DND-41 (cell line): ENCODE data around the gene NUDT6.

Experiments
- ATAC-seq: fragments of 200-7000 bp; cut with Tn5 transposase; 3 replicates; pipeline ENCODE4 v1.9.1; 2021; ENCODE audit warnings: low read depth; ENCODE audit not compliant: insufficient read depth
- DNase-seq: peaks from one replicate; pipeline ENCODE4 v3.0.0-alpha.2; 2020
- H2AFZ ChIP-seq: 2 replicates; pipeline ENCODE4 v1.6.0; 2012; ENCODE audit warnings: low read depth, low read length
- H3K27ac ChIP-seq: 2 replicates; pipeline ENCODE4 v1.5.1; 2012; ENCODE audit warnings: low read length, inconsistent platforms
- H3K27me3 ChIP-seq: fragments of 200-600 bp; sonication (generic); 2 replicates; pipeline ENCODE4 v1.6.0; 2012; ENCODE audit warnings: low read length, mild to moderate bottlenecking, inconsistent platforms; ENCODE audit not compliant: insufficient read depth, poor library complexity
- H3K36me3 ChIP-seq: 2 replicates; pipeline ENCODE4 v1.5.1; 2012; ENCODE audit warnings: low read length, inconsistent platforms; ENCODE audit not compliant: insufficient read depth
- H3K4me1 ChIP-seq: 2 replicates; pipeline ENCODE4 v1.5.1; 2012; ENCODE audit warnings: mild to moderate bottlenecking, low read length; ENCODE audit not compliant: insufficient read depth
- H3K4me2 ChIP-seq: 2 replicates; pipeline ENCODE4 v1.6.0; 2012; ENCODE audit warnings: mild to moderate bottlenecking, moderate library complexity, low read length, inconsistent platforms; ENCODE audit not compliant: insufficient read depth
- H3K4me3 ChIP-seq, 2 experiments: fragments of 200-600 bp in 1 of 2; shearing (Covaris generic) in 1 of 2; 2 replicates each; pipeline ENCODE4 v1.5.1; 2012 to 2016; ENCODE audit warnings: inconsistent platforms in 2 of 2, low read length in 2 of 2, mild to moderate bottlenecking in 2 of 2, low read depth in 1 of 2, moderate library complexity in 1 of 2
- H3K79me2 ChIP-seq: 2 replicates; pipeline ENCODE4 v1.6.0; 2012; ENCODE audit warnings: low read length, inconsistent platforms; ENCODE audit not compliant: insufficient read depth
- H3K9ac ChIP-seq: 2 replicates; pipeline ENCODE4 v1.6.0; 2012; ENCODE audit warnings: low read depth, mild to moderate bottlenecking, inconsistent platforms, low read length, moderate library complexity
- H3K9me3 ChIP-seq: 2 replicates; pipeline ENCODE4 v1.5.1; 2012; ENCODE audit warnings: low read length, moderate library complexity, mild to moderate bottlenecking, inconsistent platforms; ENCODE audit not compliant: insufficient read depth, severe bottlenecking
- H4K20me1 ChIP-seq: 2 replicates; pipeline ENCODE4 v1.6.0; 2012; ENCODE audit warnings: low read length; ENCODE audit not compliant: insufficient read depth
- EZH2 ChIP-seq: IDR thresholded peaks from 3 replicates; pipeline ENCODE4 v1.6.1; 2012; ENCODE audit warnings: borderline replicate concordance, low read depth, mild to moderate bottlenecking, moderate library complexity, low read length, inconsistent platforms; ENCODE audit not compliant: severe bottlenecking
- TF ChIP-seq, protein P1 (sequence below): IDR thresholded peaks from 2 replicates; pipeline ENCODE4 v1.5.1; 2012; ENCODE audit warnings: borderline replicate concordance, low read length, moderate library complexity, mild to moderate bottlenecking; ENCODE audit not compliant: poor library complexity, severe bottlenecking; ENCODE audit errors: extremely low read depth

The NUDT6 gene

DNA sequence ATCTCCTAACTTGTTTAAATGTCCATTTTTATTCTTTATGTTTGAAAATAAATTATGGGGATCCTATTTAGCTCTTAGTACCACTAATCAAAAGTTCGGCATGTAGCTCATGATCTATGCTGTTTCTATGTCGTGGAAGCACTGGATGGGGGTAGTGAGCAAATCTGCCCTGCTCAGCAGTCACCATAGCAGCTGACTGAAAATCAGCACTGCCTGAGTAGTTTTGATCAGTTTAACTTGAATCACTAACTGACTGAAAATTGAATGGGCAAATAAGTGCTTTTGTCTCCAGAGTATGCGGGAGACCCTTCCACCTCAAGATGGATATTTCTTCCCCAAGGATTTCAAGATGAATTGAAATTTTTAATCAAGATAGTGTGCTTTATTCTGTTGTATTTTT is 27.6 kb downstream of the NUDT6 start:
- Histone ChIP-seq H3K79me2 (no peaks in the 10 kb centered on the region), H3K4me2 (no peak overlapping the region), H3K4me3 (no peak overlapping the region), H4K20me1 (no peaks in the 10 kb centered on the region), H3K9me3 (no peaks in the 10 kb centered on the region), H3K4me1 (no peaks in the 10 kb centered on the region), H2AFZ (no peak overlapping the region), H3K27ac (no peak overlapping the region), H3K27me3 (no peaks in the 10 kb centered on the region), H3K9ac (no peak overlapping the region), H3K36me3 (peaks cover 17% of the 10 kb centered on the region; the same call in 1 of the 2 replicates)
- no peak for ATAC-seq
- no peak for DNase-seq
- TF ChIP-seq EZH2, result no peak
- TF ChIP-seq, protein P1, sequence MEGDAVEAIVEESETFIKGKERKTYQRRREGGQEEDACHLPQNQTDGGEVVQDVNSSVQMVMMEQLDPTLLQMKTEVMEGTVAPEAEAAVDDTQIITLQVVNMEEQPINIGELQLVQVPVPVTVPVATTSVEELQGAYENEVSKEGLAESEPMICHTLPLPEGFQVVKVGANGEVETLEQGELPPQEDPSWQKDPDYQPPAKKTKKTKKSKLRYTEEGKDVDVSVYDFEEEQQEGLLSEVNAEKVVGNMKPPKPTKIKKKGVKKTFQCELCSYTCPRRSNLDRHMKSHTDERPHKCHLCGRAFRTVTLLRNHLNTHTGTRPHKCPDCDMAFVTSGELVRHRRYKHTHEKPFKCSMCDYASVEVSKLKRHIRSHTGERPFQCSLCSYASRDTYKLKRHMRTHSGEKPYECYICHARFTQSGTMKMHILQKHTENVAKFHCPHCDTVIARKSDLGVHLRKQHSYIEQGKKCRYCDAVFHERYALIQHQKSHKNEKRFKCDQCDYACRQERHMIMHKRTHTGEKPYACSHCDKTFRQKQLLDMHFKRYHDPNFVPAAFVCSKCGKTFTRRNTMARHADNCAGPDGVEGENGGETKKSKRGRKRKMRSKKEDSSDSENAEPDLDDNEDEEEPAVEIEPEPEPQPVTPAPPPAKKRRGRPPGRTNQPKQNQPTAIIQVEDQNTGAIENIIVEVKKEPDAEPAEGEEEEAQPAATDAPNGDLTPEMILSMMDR, result no peak

GRCh38 chr4:122890147-122890795 is 32.1 kb downstream of the NUDT6 start:
- Histone ChIP-seq H2AFZ (no peak overlapping the region), H3K27me3 (no peaks in the 10 kb centered on the region), H3K9me3 (no peaks in the 10 kb centered on the region), H3K4me3 (no peak overlapping the region), H3K9ac (no peak overlapping the region), H3K36me3 (peaks cover 17% of the 10 kb centered on the region; the same call in 1 of the 2 replicates), H3K4me2 (no peak overlapping the region), H3K27ac (no peak overlapping the region), H4K20me1 (no peaks in the 10 kb centered on the region), H3K79me2 (no peaks in the 10 kb centered on the region), H3K4me1 (no peaks in the 10 kb centered on the region)
- no peak for DNase-seq
- TF ChIP-seq, protein P1, result no peak
- TF ChIP-seq EZH2, result no peak
- ATAC-seq, result no peak

DNA sequence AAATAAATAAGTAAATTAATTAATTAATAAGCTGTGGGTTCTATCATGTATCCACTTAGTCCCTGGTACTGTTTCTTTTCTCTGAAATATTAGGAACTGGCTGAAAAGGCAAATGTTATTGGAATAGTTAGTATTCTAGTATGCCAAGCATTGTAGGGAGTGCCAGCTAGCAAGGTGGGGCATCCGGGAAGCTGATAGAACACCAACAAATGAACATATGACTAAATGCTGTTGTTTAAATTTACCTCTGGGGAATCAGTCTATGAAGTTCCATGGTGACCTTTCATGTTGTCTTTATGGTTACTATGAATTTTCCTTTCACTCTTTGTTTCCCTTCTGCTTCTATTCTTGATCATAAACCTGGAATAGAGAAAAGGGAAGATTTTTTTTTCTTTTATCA is 32.7 kb downstream of the NUDT6 start:
- peaks cover 17% of the 10 kb centered on the region; the same call in 1 of the 2 replicates for H3K36me3 ChIP-seq
- no peak for DNase-seq

More for the DNA sequence above, 32.7 kb downstream of the NUDT6 start:
- Histone ChIP-seq H3K4me1 (no peaks in the 10 kb centered on the region), H3K27ac (no peak overlapping the region), H3K4me2 (no peak overlapping the region), H3K79me2 (no peaks in the 10 kb centered on the region), H4K20me1 (no peaks in the 10 kb centered on the region), H3K9me3 (no peaks in the 10 kb centered on the region), H3K27me3 (no peaks in the 10 kb centered on the region), H3K4me3 (no peak overlapping the region), H2AFZ (no peak overlapping the region), H3K9ac (no peak overlapping the region)
- TF ChIP-seq, protein P1, result no peak
- TF ChIP-seq EZH2, result no peak
- ATAC-seq, result no peak
